ENCODE data around the gene DNAJA3.

GRCh38 chr16:4389051-4389955 lies 36.4 kb upstream of the DNAJA3 start:
- TF ChIP-seq CTCF (IDR thresholded peaks at IDR 0.05) (no peak), POLR2AphosphoS5 (IDR thresholded peaks at IDR 0.05) (no peak), POLR2A (IDR thresholded peaks at IDR 0.05; ENCODE audit: low read depth) (no peak), EP300 (IDR thresholded peaks at IDR 0.05) (no peak)
